TTC549 (cell line): ENCODE results near the gene NAT14.
A peak's percentile ranks its signal among the peaks of the same experiment; 100 is the strongest.
"Not testable (repeated sequence)": the region's sequence is repeated elsewhere in the genome, so short reads cannot be mapped to it uniquely, and the experiment has no call there.

ENCODE experiments used
- FAIRE-seq: peaks from 2 replicates; lab custom pipeline; 2012; peaks lifted over from hg19 to GRCh38; lab: Jason Lieb, UNC

The NAT14 gene

DNA sequence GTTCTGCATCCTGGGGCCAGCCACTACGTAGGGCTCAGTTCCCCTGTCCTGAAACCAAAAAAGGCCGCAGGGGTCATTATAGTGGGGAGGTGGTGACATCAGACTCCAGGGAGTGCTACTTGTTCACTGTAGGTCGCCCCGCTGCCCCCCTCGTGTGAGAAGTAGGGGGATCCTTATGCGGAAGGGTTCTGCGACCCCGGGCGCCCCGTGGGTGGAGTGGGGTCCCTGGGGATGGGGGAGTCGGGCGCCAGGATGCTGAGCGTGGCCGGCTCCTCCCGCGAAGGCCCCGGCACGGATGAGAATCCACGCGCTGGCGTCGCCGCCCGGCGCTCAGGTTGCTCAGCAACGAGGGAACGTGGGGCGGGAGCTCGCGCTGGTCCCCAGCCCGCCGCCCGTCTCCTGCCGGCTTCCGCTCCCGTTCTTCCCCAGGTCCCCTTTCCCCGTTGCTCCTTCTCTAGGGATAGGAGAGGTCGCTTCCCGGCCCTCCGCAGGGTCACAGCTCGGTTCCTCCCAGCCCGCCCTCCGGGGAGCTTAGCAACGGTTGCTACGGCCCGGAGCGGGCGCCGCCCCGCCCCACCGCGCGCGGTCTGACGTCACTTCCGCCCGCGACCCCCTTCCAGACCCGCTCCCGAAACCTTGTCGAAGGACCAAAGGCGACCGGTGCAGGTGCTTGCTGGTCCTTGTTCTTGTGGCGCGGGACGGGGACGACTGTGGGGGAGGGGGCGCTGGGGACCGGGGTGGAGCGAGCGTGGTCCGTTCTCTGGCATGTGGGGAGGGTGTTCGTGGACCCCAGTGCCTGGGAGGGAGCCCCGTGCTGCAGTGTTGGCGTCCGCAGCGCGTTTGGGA, at the start of gene NAT14:
TSS of gene NAT14 (plus strand) at position 596 of the 846 bp plus-strand sequence. CDS start 521 bp downstream, outside the sequence.
- no peak for FAIRE-seq

GRCh38 chr19:55436847-55437246, 48.1 kb upstream of the NAT14 start:
- FAIRE-seq: no peak

- peak; percentile 56 for FAIRE-seq
These were observed 47.6 kb upstream of the NAT14 start for GRCh38 chr19:55437410-55437809.

DNA sequence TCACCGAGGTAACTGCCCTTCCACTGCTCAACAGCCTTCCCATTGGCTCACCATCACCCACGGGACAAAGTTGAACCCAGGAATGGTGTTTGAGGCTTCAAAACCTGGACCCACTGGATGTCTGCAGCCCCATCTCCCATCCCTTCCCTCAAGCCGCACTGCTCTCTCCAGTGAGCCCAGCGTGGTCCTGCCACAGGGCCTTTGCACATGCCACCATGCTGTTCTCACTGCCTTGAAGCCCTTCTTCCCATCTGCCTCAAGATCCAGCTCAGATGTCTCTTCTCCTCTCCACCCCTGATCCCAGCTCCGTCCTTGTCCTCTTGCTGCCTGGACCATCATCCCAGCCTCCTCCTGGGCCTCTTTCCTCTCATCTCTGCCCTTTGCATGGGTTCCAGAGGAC, 45.9 kb upstream of the NAT14 start:
- no peak for FAIRE-seq

- no peak for FAIRE-seq
These were observed 44.4 kb upstream of the NAT14 start for GRCh38 chr19:55440411-55441105.

GRCh38 chr19:55441319-55441691, 43.7 kb upstream of the NAT14 start:
- FAIRE-seq: no peak

GRCh38 chr19:55441692-55442321, 43.2 kb upstream of the NAT14 start:
- FAIRE-seq: no peak

DNA sequence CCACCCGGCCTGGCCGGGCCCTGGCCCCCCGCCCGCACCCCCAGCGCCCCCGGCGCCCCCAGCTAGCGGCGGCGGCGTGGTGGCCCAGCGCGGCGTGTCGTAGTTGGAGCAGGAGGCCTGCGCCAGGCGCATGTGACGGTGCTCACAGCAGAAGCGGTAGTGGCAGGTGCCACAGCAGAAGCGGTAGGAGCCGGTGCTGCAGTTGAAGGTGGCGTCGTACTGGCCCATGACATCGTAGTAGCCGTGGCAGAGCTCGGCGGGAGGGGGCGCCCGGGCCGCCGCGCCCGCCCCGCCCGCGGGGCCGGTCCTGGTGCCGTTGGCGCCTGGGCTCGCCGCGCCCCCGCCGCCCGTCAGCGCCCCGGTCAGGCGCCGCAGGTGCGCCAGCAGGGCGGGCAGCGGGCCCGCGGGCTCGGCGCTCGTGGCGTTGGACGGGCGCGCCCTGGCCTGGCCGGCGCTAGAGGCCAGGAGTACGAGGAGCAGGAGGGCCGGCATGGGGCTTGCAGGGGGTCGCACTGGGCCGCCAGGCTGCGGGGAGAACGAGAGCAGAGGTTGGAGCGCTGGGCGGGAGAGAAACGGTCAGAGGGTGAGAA, 42.5 kb upstream of the NAT14 start:
- FAIRE-seq: no peak

- no peak for FAIRE-seq
These were observed 41.8 kb upstream of the NAT14 start, which contains the start of gene SHISA7 for GRCh38 chr19:55443045-55443823. Gene SHISA7 (minus strand): TSS chr19:55443300. CDS start chr19:55442863, 437 bp downstream.

GRCh38 chr19:55443824-55444480, 41.0 kb upstream of the NAT14 start:
- FAIRE-seq: no peak

DNA sequence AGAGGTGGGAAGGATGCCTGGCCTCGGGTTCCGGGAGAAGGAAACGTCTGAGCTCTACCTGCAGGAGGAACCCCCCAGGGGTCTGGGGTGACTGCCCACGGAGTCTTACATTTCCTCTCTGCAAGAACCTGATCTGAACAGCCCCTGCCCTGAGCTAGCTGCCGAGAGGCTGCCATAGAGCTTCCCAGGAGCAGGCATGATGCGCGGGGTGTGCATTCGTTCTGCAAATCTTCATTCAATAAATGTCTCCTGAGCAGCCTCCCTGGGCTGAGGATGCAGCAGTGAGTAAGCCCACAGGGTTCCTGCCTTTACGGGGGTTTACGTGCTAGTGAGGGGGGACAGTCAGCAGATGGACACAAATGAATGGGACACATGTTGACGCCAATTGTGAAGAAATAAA, 40.3 kb upstream of the NAT14 start:
- no peak for FAIRE-seq

DNA sequence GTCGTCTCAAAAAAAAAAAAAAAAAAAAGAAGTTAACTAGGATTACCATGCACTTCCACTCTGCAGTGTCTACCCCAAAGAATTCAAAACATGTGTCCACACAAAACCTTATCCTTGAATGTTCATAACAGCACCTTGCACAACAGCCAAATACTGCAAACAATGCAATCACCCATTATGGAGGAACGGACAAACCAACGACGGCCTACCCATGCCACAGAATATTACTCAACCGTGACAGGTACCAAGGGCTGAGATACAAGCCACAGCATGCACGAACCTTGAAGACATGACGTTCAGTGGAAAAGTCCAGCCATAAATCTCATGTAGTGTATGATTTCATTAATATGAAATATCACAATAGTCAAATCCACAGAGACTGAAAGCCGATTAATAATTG, 38.9 kb upstream of the NAT14 start:
- no peak for FAIRE-seq

DNA sequence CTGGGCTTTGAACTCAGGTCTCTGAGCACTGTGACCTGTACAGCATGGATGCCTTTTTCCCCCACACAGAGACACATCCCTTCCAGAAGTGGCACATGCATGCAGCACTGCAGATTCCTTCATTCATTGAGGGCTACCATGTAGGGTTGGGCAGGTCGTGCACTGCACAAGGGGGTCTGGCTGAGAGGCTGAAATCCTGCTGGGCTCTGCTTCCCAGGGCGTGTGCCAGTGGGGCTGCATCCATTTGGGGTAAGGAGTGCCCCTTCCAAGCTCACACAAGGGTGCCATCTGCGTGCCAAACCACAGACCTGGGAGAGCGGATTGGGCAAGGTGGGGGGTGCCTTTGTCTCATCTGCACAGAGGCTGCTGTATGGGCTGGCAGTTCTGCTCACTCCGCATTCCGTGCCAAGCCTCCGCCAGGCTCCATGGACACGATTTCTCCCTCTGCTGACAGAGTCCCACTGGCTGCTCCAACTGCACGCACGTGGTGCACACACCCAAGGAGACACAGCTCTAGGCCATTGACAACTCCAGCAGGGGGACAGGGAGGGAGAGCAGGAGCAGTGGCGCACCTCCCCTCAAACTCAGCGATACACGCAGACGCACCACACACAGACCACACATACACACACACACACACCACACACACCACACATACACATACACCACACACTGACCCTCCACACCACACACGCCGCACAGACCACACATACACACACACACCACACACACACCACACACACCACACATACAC, 37.4 kb upstream of the NAT14 start:
- no peak for FAIRE-seq

GRCh38 chr19:55448175-55448490, 36.9 kb upstream of the NAT14 start:
- FAIRE-seq: not testable (repeated sequence)

DNA sequence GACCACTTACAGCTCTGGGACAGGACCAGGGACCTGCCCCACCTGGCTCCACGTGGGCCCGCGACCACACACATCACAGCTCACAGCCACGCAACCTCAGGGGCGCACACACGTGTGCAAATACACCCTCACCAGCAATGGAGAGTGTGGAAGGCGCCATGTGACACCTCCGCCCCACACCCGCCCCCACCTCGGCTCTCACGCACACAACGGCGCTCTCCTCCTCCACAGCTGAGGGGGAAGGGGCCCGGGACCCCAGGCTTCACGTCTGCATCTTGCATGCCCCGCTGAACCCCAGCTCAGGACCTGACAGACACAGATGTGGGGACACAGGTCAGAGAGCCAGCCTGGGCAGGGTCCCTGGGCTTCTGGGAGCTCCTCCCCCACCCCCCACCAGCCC, 35.5 kb upstream of the NAT14 start:
- FAIRE-seq: no peak

DNA sequence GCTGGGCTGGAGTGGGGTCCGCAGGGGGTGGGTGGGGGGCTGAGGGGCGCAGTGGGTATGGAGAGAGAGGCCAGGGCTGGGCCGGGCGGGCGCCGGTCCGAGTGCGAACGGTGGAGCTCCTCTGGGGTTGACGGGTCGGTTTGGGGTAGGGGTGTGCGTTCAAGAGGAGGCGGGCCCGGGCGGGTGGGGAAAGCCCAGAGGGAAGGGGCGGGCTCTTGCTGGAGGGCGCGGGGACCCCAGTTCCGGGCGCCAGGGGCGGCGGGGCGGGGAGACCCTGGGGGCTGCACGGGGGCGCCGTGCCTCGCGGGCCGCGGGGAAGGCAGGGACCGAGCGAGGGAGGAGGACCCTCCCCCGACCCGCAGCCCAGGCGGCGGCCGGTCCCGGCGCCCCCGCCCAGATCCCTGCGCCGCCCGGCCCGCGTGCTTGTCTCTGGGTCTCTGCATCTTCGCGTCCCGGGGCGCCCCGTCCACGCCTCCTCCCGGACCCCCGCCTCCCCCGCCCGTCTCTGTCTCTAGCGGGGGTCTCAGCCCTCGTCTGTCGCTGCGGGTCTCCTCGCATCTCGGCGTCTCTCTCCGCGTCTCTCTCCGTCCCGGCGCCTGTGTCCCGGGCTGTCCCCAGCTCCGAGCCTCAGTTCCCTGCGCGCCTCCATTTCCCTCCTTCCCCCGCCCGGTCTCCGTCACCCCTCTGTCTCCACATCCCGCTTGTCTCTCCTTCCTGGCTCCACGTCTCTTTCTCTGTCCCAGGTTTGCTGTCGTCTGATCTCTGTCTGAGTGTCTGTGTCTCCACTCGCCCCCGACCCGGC, 33.6 kb upstream of the NAT14 start:
- no peak for FAIRE-seq

DNA sequence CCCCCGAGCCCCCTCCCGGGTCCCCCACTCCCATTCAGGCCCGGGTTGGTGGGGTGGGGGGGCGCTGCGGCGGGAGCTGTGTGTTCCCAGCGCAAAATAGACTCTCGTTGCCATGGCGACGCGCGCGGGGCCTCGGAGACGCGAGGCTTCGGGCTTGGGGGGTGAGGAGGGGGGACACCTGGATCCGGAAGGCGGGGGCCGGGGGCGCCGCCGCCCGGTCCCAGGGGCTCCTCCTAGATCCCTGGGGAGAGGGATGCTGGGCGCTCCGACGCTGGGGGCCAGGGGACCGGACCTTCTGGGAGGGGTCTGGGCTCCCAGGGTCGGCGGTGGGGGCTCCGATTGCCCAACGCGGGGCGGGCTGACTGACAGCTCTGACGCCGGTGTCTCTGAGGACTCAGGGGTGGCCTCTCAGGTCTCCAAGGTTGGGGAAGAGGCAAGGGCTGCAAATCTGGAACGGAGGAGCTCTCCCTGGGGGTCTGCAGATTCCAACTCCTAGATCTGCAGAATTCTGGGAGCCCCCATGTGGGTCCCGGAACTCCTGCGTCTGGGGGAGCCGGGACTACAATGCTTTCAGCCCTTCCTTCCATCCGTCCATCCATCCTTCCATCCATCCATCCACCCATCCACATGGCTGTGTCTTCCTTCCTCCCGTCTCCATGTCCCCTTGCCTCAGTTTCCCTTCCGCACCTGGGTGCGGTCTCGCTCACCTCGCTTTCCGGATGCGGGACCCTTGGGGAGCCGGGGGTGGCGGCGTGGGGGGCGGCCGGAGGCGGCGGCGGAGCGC, 32.8 kb upstream of the NAT14 start:
- FAIRE-seq: no peak

DNA sequence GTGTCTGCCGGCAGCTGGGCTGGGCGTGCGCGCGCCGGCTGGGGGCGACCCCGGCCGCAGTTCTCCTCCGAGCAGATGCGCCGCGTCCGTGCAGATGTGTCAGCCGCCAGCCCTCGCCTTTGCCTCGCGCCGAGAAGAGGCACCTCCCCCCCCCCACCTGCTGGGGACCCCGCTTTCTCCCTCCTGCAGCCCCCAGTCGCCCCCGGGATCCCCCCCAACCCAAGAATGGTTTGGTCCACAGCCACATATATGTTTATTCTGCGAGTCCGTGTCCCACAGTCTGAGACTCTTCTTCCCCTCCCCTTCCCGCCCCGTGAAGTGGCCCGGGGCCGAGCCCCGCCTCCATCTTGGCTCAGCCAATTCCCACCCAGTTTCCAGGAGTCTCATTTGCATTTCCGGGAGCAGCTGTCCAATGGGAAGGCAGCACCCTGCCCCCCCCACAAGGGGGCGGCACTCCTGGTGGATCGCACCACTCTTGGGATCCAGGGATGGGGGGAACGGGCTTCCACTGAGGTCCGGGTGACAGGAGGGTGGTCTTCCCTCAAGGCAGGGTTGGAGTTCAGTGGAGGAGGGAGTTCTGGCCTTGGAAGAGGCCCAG, 32.1 kb upstream of the NAT14 start:
- FAIRE-seq: no peak
